CD4-positive, alpha-beta T cell treated with Interferon gamma for 1 hour (primary cell): ENCODE measurements around the gene ART4.
A peak's percentile ranks its signal among the peaks of the same experiment; 100 is the strongest.

Source experiments
- DNase-seq: peaks from one replicate; pipeline ENCODE4 v3.0.0-alpha.2; 2020

Gene ART4

GRCh38 chr12:14843425-14843887 lies at the start of gene ART4:
Gene ART4 (minus strand): TSS chr12:14843526. CDS start chr12:14843113, 413 bp downstream.
- DNase-seq, result no peak

GRCh38 chr12:14892726-14893505 lies 49.6 kb upstream of the ART4 start:
- DNase-seq, result no peak

GRCh38 chr12:14890701-14891100 lies 47.4 kb upstream of the ART4 start:
- no peak for DNase-seq

GRCh38 chr12:14886271-14886670 lies 42.9 kb upstream of the ART4 start:
- no peak for DNase-seq

- DNase-seq, result no peak
These were observed 42.4 kb upstream of the ART4 start, which contains the start of gene MGP for GRCh38 chr12:14885718-14886221. Gene MGP (minus strand): TSS chr12:14885854. CDS start chr12:14885791, 63 bp downstream.

GRCh38 chr12:14884458-14884878 lies 41.1 kb upstream of the ART4 start:
- peak; percentile 81 for DNase-seq

- no peak for DNase-seq
These were observed 40.4 kb upstream of the ART4 start for GRCh38 chr12:14883686-14884085.

GRCh38 chr12:14880890-14881453 lies 37.6 kb upstream of the ART4 start:
- DNase-seq, result no peak

- no peak for DNase-seq
These were observed 36.1 kb upstream of the ART4 start for GRCh38 chr12:14879222-14879933.

- no peak for DNase-seq
These were observed 35.2 kb upstream of the ART4 start for GRCh38 chr12:14878488-14878887.

GRCh38 chr12:14876833-14877232 lies 33.5 kb upstream of the ART4 start:
- DNase-seq, result no peak

- no peak for DNase-seq
These were observed 31.6 kb upstream of the ART4 start for GRCh38 chr12:14874882-14875281.

- no peak for DNase-seq
These were observed 30.3 kb upstream of the ART4 start for GRCh38 chr12:14873440-14874185.

GRCh38 chr12:14871886-14872285 lies 28.6 kb upstream of the ART4 start:
- no peak for DNase-seq

- DNase-seq, result no peak
These were observed 27.9 kb upstream of the ART4 start for GRCh38 chr12:14871247-14871646.

GRCh38 chr12:14868916-14869506 lies 25.7 kb upstream of the ART4 start:
- no peak for DNase-seq

- no peak for DNase-seq
These were observed 17.2 kb upstream of the ART4 start for GRCh38 chr12:14860490-14860889.

- DNase-seq, result no peak
These were observed 15.2 kb upstream of the ART4 start for GRCh38 chr12:14858513-14858912.

GRCh38 chr12:14854586-14855183 lies 11.4 kb upstream of the ART4 start:
- DNase-seq, result no peak

- DNase-seq, result no peak
These were observed 10.6 kb upstream of the ART4 start for GRCh38 chr12:14853961-14854360.

GRCh38 chr12:14852880-14853279 lies 9.6 kb upstream of the ART4 start:
- no peak for DNase-seq
